Gastrocnemius medialis (tissue), 4 donors: Measurements from ENCODE around the gene IGFL1.

Source experiments
- POLR2A ChIP-seq, 2 donors: fragments of 450-650 bp; IDR thresholded peaks; one replicate each; pipeline ENCODE4 v1.6.1; 2017; ENCODE audit warnings: antibody characterized with exemption in 2 of 2, mild to moderate bottlenecking in 2 of 2, moderate library complexity in 2 of 2
- TF ChIP-seq, protein P1 (sequence below), 5 experiments: fragments of 450-650 bp in 3 of 5; fragments of 200-600 bp in 2 of 5; sonication (generic) in 2 of 5; IDR thresholded peaks in 4 of 5; conservative IDR thresholded peaks in 1 of 5; 1 replicate in 4 of 5; 2 replicates in 1 of 5; pipeline ENCODE4 v1.5.1; 2016 to 2019; ENCODE audit warnings: antibody characterized with exemption in 5 of 5, mild to moderate bottlenecking in 3 of 5, moderate library complexity in 3 of 5

DNA sequence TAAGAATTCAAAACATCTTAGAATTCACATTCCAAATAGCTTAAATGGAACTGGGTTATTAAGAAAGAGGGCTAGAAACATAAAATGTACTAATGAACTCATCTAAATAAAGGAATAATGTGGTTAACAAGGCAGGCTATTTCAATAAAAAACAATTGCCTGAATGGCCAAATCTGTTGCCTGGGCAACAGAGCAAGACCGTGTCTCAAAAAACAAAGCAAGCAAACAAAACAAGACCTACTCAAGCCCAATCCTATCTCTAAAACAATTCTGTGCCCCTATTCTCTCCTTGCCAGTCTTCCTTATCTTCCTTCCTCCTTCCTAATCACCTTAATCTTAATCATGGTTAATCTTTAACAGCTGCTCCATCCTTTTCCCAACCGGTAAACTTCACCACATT is 12.1 kb downstream of the IGFL1 start:
- TF ChIP-seq, protein P1, sequence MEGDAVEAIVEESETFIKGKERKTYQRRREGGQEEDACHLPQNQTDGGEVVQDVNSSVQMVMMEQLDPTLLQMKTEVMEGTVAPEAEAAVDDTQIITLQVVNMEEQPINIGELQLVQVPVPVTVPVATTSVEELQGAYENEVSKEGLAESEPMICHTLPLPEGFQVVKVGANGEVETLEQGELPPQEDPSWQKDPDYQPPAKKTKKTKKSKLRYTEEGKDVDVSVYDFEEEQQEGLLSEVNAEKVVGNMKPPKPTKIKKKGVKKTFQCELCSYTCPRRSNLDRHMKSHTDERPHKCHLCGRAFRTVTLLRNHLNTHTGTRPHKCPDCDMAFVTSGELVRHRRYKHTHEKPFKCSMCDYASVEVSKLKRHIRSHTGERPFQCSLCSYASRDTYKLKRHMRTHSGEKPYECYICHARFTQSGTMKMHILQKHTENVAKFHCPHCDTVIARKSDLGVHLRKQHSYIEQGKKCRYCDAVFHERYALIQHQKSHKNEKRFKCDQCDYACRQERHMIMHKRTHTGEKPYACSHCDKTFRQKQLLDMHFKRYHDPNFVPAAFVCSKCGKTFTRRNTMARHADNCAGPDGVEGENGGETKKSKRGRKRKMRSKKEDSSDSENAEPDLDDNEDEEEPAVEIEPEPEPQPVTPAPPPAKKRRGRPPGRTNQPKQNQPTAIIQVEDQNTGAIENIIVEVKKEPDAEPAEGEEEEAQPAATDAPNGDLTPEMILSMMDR (IDR thresholded peaks at IDR 0.05 in 4 of 5, conservative IDR thresholded peaks at IDR 0.05 in 1 of 5) = no peak
- TF ChIP-seq POLR2A (IDR thresholded peaks at IDR 0.05) = no peak
